WI38 (cell line): ENCODE results near the gene MAN2B1.
"Not testable (repeated sequence)": the region's sequence is repeated elsewhere in the genome, so short reads cannot be mapped to it uniquely, and the experiment has no call there.

Experiments
- H3K4me3 ChIP-seq: 2 replicates; pipeline ENCODE4 v1.5.1; 2011; ENCODE audit warnings: low read depth, mild to moderate bottlenecking, control low read depth, low read length
- TF ChIP-seq, protein P1 (sequence below): IDR thresholded peaks from 2 replicates; pipeline ENCODE4 v1.5.1; 2012; ENCODE audit warnings: low read depth, mild to moderate bottlenecking, control low read depth, low read length

The MAN2B1 gene

DNA sequence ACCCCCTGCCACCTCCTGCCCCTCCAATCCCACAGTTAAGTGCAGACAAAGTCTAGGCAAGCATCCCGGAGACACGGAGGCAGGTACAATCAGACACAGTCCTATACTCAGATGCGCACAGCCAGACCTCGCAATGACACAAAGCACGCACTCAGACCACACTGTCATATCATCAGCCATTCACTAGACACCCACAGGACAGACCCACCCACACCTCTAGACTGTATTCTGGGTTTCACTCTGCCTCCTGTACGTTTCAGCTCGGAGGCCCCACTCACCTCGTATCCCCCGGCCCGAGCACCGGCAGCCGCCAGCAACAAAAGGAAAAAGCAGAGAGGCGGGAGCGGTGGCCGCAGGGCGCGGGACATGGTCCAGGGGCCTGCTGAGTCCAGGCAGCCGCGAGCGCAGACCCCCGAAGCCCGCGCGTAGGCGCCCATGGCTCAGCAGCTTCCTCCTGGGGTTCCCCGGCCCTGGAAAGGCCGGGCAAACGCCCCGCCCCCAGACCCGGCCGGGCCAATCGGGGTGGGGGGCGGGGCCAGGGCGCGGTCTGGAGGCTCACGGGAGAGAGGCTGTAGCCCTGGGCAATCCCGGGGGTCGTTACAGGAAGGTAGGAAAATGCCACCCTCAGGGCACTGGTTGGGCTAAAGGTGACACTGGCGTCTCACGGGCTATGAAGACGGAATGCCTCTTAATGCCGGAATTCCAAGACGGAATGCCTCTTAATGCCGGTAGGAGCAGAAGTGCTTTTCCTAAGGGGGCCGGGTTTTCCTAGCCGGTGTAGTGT lies at the start of gene MAN2B1, which contains the start of gene WDR83:
TSS of gene MAN2B1 (minus strand) at position 478 of the 784 bp plus-strand sequence. CDS start at position 437, 41 bp downstream.
TSS of gene WDR83 (plus strand) at position 543 of the 784 bp plus-strand sequence. CDS start 2,984 bp downstream, outside the sequence.
- peak within 1 kb of the TSS; percentile 68 for H3K4me3 ChIP-seq
- TF ChIP-seq, protein P1, sequence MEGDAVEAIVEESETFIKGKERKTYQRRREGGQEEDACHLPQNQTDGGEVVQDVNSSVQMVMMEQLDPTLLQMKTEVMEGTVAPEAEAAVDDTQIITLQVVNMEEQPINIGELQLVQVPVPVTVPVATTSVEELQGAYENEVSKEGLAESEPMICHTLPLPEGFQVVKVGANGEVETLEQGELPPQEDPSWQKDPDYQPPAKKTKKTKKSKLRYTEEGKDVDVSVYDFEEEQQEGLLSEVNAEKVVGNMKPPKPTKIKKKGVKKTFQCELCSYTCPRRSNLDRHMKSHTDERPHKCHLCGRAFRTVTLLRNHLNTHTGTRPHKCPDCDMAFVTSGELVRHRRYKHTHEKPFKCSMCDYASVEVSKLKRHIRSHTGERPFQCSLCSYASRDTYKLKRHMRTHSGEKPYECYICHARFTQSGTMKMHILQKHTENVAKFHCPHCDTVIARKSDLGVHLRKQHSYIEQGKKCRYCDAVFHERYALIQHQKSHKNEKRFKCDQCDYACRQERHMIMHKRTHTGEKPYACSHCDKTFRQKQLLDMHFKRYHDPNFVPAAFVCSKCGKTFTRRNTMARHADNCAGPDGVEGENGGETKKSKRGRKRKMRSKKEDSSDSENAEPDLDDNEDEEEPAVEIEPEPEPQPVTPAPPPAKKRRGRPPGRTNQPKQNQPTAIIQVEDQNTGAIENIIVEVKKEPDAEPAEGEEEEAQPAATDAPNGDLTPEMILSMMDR: no peak

DNA sequence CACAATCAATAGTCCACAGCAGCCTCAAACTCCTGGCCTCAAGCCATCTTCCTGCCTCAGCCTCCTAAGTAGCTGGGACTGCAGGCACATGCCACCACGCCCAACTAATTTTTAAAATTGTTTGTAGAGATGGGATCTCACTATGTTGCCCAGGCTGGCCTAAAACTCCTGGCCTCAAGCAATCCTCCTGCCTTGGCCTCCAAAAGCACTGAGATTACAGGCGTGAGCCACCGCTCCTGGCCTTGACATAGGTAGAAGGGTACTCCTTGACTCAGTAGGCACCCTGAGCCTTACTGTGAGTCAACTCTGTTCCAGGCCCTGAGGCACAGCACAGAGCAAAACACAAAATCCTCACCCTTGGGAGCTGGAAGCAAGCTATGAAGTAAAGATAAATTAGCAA lies 49.4 kb upstream of the MAN2B1 start:
- TF ChIP-seq, protein P1: no peak

DNA sequence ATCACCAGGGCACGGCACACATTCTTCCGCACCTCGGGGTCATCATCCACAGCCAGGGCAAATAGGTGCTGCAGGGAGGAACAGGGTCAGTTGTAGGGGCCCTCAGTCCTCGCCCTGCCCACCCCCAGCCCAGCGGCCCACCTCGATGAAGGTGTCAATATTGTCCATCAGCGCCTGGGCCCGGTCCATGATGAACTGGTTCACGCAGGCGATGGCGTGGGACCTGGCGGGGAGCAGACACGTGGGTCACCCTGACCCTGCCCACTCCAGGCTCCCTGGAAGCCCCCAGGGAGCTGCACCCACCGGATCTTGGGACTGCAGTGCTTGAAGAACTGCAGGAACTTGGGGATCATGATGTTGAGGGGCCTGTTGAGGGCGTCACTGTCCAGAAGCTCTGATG lies 48.6 kb upstream of the MAN2B1 start:
- H3K4me3 ChIP-seq: no peak overlapping the region
- TF ChIP-seq, protein P1: no peak

More for the DNA sequence above, 49.4 kb upstream of the MAN2B1 start:
- no peak overlapping the region for H3K4me3 ChIP-seq

DNA sequence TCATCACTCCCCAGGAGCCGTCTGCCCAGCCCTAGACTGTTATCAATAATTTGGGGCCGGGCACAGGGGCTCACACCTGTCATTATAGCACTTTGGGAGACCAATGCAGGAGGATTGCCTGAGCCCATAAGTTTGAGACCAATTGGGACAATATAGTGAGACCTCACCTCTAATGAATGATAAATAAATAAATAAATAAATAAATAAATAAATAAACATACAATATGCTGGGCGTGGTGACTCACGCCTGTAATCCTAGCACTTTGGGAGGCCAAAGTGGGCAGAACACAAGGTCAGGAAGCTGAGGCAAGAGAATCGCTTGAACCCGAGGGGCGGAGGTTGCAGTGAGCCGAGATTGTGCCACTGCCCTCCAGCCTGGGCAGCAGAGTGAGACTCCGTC lies 46.8 kb upstream of the MAN2B1 start:
- not testable (repeated sequence) for H3K4me3 ChIP-seq

DNA sequence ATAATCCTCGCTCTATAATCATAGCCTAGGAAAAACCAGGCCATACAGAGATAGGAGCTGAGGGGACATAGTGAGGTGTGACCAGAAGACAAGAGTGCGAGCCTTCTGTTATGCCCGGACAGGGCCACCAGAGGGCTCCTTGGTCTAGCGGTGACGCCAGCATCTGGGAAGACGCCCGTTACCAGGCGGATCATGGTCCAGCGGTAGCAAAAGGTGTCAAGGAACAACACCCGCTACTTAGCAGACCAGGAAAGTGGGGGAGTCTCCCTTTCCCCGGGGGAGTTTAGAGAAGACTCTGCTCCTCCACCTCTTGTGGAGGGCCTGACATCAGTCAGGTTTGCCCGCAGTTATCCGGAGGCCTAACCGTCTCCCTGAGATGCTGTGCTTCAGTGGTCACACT lies 45.5 kb upstream of the MAN2B1 start:
- not testable (repeated sequence) for H3K4me3 ChIP-seq

GRCh38 chr19:12711187-12711586 lies 44.6 kb upstream of the MAN2B1 start:
- TF ChIP-seq, protein P1: no peak
- H3K4me3 ChIP-seq: no peak overlapping the region

DNA sequence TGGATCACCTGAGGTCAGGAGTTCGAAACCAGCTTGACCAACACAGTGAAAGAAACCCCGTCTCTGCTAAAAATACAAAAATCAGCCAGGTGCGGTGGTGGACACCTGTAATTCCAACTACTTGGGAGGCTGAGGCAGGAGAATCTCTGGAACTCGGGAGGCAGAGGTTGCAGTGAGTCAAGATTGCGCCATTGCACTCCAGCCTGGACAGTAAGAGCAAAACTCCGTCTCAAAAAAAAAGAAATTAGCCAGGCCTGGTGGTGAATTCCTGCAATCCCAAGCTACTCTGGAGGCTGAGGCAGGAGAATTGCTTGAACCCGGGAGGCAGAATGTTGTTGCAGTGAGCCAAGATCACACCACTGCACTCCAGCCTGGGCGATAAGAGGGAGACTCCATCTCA lies 42.1 kb upstream of the MAN2B1 start:
- H3K4me3 ChIP-seq: no peak overlapping the region
- TF ChIP-seq, protein P1: no peak

DNA sequence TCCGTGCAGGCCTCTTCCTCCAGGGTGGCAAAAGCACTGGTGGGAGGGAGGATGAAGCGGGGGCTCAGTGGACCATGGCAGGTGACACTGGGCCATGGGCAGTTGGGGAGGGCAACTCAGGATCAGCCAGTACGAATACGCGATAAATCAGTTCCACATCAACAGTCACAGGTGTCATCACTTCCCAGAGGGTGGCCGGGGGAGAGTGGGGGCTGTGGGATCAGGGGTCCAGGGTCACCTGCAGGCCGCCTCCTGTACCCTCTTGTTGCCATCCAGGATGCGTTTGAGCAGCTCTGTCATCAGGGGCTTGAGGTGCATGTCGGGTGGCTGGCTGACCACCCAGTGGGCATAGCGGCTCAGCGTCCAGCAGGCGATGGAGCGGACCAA lies 39.8 kb upstream of the MAN2B1 start:
- no peak overlapping the region for H3K4me3 ChIP-seq
- TF ChIP-seq, protein P1: no peak
